PC-3 (cell line): ENCODE data around the gene FZR1.

Experiments used
- EZH2 ChIP-seq: fragments of 300-600 bp; sonication (generic); IDR thresholded peaks from one replicate; pipeline ENCODE4 v1.6.1; 2017; ENCODE audit warnings: antibody characterized with exemption, mild to moderate bottlenecking, low read length; ENCODE audit not compliant: unreplicated experiment
- EZH2phosphoT487 ChIP-seq: fragments of 300-600 bp; sonication (generic); IDR thresholded peaks from 2 replicates; pipeline ENCODE4 v1.6.1; 2018; ENCODE audit warnings: mild to moderate bottlenecking, antibody characterized with exemption, low read length, borderline replicate concordance
- TF ChIP-seq, protein P1 (sequence below): fragments of 300-600 bp; sonication (generic); conservative IDR thresholded peaks from 2 replicates; pipeline ENCODE4 v1.5.1; 2017; ENCODE audit warnings: antibody characterized with exemption, low read depth, mild to moderate bottlenecking, low read length

GRCh38 chr19:3547301-3547731, 41.2 kb downstream of the FZR1 start:
- TF ChIP-seq, protein P1, sequence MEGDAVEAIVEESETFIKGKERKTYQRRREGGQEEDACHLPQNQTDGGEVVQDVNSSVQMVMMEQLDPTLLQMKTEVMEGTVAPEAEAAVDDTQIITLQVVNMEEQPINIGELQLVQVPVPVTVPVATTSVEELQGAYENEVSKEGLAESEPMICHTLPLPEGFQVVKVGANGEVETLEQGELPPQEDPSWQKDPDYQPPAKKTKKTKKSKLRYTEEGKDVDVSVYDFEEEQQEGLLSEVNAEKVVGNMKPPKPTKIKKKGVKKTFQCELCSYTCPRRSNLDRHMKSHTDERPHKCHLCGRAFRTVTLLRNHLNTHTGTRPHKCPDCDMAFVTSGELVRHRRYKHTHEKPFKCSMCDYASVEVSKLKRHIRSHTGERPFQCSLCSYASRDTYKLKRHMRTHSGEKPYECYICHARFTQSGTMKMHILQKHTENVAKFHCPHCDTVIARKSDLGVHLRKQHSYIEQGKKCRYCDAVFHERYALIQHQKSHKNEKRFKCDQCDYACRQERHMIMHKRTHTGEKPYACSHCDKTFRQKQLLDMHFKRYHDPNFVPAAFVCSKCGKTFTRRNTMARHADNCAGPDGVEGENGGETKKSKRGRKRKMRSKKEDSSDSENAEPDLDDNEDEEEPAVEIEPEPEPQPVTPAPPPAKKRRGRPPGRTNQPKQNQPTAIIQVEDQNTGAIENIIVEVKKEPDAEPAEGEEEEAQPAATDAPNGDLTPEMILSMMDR, result peak; percentile 60
- TF ChIP-seq EZH2 (no peak), EZH2phosphoT487 (no peak)
